22Rv1 (cell line): ENCODE measurements around the gene JARID2.

Source experiments
- ZFX ChIP-seq: fragments of 450-650 bp; IDR thresholded peaks from 2 replicates; pipeline ENCODE4 v1.6.1; 2017; ENCODE audit warnings: antibody characterized with exemption, borderline replicate concordance
- TF ChIP-seq, protein P1 (sequence below): fragments of 450-650 bp; IDR thresholded peaks from 2 replicates; pipeline ENCODE4 v1.5.1; 2017; ENCODE audit warnings: mild to moderate bottlenecking

DNA sequence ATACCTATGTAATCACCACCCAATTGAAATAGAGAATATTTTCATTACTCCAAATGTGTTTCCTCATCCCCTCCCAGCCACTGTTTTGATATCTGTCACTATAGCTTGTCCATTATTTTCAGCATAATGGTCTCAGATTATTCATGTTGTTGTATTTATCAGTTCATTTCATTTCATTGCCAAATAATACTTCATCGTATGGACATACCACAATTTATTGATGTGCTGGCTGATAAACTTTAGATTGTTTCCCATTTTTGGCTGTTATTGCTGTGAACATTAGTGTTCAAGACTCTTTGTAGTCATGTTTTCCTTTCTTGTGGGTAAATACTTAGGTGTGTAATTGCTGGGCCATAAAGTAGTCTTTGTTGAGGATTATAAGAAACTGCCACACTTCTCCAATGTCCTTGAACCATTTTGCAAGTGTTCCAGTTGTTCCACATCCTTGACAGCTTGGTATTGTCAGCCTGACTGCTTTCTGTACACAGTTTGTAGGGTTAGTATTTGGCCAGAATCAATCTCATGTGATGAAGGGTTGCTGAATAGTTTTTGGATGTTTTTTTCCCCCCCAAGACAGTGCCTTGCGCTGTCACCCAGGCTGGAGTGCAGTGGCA is 44.3 kb downstream of the JARID2 start:
- TF ChIP-seq, protein P1, sequence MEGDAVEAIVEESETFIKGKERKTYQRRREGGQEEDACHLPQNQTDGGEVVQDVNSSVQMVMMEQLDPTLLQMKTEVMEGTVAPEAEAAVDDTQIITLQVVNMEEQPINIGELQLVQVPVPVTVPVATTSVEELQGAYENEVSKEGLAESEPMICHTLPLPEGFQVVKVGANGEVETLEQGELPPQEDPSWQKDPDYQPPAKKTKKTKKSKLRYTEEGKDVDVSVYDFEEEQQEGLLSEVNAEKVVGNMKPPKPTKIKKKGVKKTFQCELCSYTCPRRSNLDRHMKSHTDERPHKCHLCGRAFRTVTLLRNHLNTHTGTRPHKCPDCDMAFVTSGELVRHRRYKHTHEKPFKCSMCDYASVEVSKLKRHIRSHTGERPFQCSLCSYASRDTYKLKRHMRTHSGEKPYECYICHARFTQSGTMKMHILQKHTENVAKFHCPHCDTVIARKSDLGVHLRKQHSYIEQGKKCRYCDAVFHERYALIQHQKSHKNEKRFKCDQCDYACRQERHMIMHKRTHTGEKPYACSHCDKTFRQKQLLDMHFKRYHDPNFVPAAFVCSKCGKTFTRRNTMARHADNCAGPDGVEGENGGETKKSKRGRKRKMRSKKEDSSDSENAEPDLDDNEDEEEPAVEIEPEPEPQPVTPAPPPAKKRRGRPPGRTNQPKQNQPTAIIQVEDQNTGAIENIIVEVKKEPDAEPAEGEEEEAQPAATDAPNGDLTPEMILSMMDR: no peak
- no peak for TF ChIP-seq ZFX
